GM21367 (cell line): ENCODE results near the gene OGFOD3.
A peak's percentile ranks its signal among the peaks of the same experiment; 100 is the strongest.
"Not testable (repeated sequence)": the region's sequence is repeated elsewhere in the genome, so short reads cannot be mapped to it uniquely, and the experiment has no call there.

Source experiments
- ATAC-seq: cut with Tn5 transposase; IDR thresholded peaks from one replicate; pipeline ENCODE4 v1.9.1; 2021; ENCODE audit not compliant: unreplicated experiment

The OGFOD3 gene, protein sequence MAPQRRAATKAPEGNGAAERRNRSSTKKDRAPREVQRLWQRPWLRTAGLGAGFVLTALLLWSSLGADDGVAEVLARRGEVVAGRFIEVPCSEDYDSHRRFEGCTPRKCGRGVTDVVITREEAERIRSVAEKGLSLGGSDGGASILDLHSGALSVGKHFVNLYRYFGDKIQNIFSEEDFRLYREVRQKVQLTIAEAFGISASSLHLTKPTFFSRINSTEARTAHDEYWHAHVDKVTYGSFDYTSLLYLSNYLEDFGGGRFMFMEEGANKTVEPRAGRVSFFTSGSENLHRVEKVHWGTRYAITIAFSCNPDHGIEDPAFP

GRCh38 chr17:82418001-82418986 is at the start of gene OGFOD3, which contains the start of gene HEXD:
Gene OGFOD3, minus strand, starts transcription at chr17:82418586. Its CDS starts 101 bp downstream, at chr17:82418485.
Gene HEXD, plus strand, starts transcription at chr17:82418347. Its CDS starts 1,453 bp downstream, at chr17:82419800.
- ATAC-seq: peak; percentile 82

DNA sequence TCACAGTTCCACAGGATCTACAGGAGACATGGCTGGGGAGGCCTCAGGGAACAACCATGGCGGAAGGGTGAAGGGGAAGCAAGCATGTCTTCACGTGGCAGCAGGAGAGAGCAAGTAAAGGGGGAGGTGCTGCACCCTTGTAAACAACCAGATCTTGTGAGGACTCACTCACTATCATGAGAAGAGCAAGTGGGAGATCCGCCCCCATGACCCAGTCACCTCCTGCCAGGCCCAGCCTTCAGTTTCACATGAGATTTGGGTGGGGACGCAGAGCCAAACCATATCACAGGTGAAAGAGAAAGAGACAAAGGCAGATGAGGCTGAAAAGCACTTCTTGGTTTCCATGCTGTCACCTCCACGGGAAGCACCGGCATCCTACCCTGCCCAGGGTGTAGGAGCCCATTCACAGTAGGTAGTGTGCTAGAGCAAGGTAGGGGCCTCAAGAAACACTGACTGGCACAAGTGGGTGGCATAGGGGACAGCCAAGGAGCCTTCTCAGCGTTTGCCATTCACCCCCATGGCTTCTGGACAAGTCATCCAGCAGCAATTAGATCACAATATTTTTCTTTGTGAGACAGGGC is 46.7 kb upstream of the OGFOD3 start:
- no peak for ATAC-seq

DNA sequence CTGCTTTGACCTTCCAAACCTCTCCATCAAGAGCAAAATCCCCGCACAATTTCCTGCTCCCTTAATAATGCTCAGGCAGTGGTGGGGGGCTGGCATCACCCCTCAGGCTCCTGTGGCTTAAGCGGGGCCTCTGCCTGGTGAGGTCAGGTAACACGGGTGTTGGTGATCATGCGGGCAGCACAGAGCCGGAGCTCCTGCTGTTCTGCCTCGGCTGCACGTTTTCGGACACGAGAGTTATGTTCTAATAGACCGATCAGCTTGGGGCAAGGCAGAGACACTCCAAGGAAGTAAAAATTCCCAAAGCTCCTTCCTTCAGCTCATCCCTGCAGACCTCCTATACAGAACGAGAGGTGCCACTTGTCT is 46.2 kb upstream of the OGFOD3 start:
- no peak for ATAC-seq

- ATAC-seq: no peak
Measured at GRCh38 chr17:82463925-82464566, 45.7 kb upstream of the OGFOD3 start.

DNA sequence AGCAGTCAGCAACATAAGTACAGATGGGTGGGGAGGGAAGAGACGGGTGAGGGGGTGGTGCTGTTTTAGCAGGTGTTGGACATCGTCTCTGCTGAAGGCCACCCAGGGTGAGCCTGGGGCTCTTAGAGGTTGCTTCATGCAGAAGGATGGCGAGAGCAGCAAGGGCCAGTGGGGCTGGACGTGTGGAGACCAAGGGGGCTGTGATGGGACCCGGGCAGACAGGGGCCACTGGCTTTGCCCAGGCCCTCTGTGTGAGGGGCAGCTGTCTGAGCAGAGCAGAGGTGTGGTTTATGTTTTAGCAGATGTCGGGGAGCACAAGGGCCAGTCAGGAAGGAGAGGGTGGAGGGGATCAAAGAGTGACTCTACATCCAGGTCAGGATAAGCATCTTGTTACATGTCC is 45.0 kb upstream of the OGFOD3 start:
- no peak for ATAC-seq

DNA sequence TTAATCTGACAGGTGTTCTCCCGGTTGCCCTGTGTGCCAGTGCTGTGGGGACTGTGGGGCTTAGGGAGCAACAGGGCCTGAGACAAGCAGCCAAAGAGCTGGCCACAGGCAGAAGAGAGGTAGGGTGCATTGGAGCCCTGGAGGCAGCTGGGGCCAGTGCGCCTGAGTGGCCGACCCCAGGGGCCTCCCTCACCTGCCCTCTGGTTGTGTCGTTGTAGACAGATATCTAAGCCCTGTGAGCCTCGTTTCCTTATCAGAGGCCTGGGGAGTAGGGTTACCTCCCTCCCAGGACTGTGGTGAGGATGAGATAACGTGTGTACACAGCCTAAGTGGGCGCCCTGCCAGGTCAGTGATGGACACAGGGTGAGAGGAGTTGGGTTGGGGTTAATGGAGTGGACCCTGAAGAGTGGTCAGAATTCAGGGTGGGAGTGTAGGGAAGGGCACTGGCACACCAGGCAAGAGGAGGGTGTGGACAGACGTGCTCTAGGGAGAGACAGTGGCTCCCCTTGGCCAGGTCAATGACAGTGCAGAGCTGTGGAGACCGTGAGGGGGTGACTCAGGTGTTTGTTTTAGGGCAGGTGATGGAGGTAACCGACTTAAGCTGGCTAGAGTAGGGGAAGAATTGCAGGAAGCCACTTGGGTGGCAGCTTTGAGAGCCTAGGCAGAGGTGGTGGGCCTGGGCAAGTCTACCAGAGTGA is 43.6 kb upstream of the OGFOD3 start:
- ATAC-seq: no peak

- not testable (repeated sequence) for ATAC-seq
Measured at GRCh38 chr17:82459936-82460335, 41.5 kb upstream of the OGFOD3 start.

DNA sequence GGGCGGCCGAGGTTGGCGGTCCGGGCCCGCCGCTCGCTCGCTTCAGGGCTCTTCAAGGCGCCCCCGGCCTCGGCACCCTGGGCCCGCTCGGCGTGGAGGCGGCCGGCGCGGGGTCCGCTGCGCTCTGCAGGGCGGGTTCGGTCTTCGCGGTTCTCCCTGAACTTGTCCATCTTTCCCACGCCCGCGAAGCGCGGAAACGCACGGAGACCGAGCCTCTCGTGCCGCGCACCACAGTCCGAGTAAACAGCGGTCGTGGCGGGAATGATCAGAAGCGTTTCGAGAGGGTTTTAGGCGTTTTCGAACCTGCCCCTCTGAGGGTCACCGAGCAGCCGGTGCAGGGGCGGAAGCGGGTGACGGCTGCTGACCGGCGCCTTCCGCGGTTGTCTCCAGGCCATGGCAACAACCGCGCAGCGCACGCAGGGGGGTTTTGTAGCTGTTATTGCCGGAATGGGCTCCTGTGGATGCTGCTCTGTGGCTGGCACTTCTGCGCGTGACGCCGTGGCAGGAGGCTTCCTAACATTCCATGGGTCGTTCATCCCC is 40.6 kb upstream of the OGFOD3 start:
- ATAC-seq: peak; percentile 23

GRCh38 chr17:82458179-82458884 is 39.9 kb upstream of the OGFOD3 start, which contains the start of gene NARF:
Gene NARF, plus strand, starts transcription at chr17:82458741. Its CDS starts 63 bp downstream, at chr17:82458804.
- peak; percentile 88 for ATAC-seq

- ATAC-seq: no peak
Measured at GRCh38 chr17:82457929-82458178, 39.5 kb upstream of the OGFOD3 start.

GRCh38 chr17:82457073-82457928 is 38.9 kb upstream of the OGFOD3 start:
- ATAC-seq: no peak

DNA sequence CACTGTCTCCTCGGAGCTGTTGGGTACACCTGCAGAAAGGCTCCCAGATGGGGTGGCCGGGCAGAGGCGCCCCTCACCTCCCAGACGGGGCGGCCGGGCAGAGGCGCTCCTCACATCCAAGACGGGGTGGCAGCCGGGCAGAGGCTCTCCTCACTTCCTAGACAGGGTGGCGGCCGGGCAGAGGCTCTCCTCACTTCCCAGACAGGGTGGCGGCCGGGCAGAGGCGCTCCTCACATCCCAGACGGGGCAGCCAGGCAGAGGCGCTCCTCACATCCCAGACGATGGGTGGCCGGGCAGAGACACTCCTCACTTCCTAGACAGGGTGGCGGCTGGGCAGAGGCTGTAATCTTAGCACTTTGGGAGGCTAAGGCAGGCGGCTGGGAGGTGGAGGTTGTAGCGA is 35.3 kb upstream of the OGFOD3 start:
- ATAC-seq: not testable (repeated sequence)

GRCh38 chr17:82453151-82453550 is 34.8 kb upstream of the OGFOD3 start:
- ATAC-seq: not testable (repeated sequence)

DNA sequence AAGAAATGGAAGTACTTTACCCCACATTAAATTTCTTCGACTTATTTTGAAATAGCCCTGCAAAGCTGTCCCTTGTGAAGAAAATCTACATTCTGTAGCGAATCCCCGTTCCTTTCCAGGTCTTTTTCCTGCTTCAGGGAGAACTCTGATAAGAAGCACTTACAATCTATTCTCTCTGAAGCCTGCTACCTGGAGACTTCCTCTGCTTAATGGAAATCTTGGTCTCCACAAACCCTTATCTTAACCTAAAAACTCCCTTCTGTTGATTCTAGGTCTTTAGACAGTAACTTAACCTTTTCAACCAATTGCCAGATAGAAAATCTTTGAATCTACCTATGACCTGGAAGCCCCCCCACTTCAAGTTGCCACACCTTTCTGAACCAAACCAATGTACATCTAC is 33.8 kb upstream of the OGFOD3 start:
- no peak for ATAC-seq

DNA sequence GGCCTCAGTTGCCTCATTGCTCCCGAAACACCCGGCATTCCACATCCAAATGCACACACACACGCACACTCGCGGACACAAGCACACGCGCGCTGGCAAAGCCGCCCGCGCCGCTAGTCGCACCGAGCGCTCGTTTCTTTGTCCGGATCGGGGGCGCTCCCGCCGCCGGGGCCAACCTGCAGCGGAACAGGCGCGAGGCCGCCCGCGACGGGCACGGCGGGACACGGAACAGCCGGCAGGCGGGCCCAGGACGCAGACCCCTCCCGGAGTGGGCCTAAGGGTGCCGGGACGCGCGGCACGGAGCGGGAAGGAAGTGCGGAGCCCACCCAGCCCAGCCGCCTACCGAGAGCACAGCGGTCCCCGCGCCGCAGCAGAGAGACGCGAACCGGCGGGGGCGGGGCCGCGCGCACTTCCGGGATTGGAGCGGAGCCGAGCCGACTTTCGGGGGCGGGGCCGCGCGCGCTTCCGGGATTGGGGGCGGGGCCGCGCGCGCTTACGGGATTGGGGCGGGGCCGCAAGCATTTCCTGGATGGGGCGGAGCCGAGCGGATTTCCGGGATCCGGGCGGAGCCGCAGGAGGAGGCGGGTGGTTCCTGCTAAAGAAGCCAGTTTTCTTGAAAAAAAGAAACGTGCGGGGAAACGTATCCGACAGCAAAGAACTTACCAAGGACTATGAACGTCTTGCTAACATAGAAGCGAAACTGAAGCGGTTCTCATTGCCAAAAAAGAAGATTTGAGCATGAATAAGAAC is 32.1 kb upstream of the OGFOD3 start, which contains the start of gene CYBC1:
Gene CYBC1, minus strand, starts transcription at position 396 of the 750 bp plus-strand sequence. CDS start 1,498 bp downstream, outside the sequence.
- peak; percentile 50 for ATAC-seq

GRCh38 chr17:82449883-82450356 is 31.5 kb upstream of the OGFOD3 start:
- ATAC-seq: no peak

DNA sequence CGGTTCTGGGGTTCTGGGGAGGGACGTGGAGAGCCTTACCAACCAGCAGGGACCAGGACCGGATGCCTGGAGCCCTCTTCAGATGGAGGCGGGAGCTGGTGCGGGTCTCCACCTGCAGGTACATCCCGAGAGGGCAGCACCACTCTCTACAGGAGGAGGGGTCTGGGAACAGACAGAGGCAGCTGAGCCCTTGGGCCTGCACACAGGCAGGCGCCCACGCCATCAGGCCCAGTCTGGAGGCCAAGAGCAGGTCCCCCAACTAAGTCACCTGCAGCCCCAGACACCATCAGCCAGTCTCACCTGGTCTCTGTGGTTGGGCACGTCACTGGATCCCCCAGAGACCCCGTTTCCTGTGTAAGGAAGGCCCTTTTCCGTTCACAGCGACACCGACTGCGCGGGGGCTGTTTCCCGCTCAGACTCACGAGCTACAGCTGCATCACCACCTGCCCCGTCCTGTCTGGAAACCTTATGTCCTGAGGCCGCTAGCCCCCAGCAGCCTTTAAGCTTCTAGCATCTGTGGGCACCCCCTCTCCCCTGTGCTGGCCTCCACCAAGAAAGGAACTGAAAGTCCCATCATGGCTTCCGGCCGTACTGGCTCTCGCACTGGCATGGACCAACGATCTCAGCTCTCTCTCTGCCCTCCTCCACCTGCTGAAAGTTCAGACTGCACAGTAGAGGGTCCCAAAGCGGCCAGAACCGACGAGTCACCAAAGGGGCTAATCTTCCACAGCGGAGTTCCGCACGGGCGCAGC is 30.9 kb upstream of the OGFOD3 start:
- ATAC-seq: peak; percentile 36
